HCT116 (cell line): ENCODE measurements around the gene USP12.

Experiments
- EGR1 ChIP-seq: IDR thresholded peaks from 2 replicates; pipeline ENCODE4 v1.6.1; 2012; ENCODE audit warnings: low read depth
- EZH2phosphoT487 ChIP-seq: fragments of 200-600 bp; IDR thresholded peaks from 2 replicates; pipeline ENCODE4 v1.6.1; 2018; ENCODE audit warnings: antibody characterized with exemption, borderline replicate concordance
- POLR2A ChIP-seq: IDR thresholded peaks from 2 replicates; pipeline ENCODE4 v1.7.0; 2011; ENCODE audit warnings: borderline replicate concordance; ENCODE audit not compliant: insufficient read depth, insufficient read length; ENCODE audit errors: extremely low read depth
- TCF7L2 ChIP-seq: IDR thresholded peaks from 2 replicates; pipeline ENCODE4 v1.7.0; 2011; ENCODE audit warnings: borderline replicate concordance, inconsistent platforms; ENCODE audit not compliant: insufficient read depth, insufficient read length; ENCODE audit errors: extremely low read depth
- TF ChIP-seq, protein P1 (sequence below), 3 experiments: fragments of 200-600 bp in 1 of 3; sonication (generic) in 1 of 3; IDR thresholded peaks in 2 of 3; conservative IDR thresholded peaks in 1 of 3; 2 replicates each; pipeline ENCODE4 v1.5.1; 2012 to 2017; ENCODE audit warnings: low read depth in 2 of 3, low read length in 2 of 3, antibody characterized with exemption in 1 of 3, borderline replicate concordance in 1 of 3, control low read depth in 1 of 3, mild to moderate bottlenecking in 1 of 3, mixed read lengths in 1 of 3, mixed run types in 1 of 3, moderate library complexity in 1 of 3; ENCODE audit not compliant: insufficient read depth in 1 of 3
- TF ChIP-seq, protein P2 (sequence below): IDR thresholded peaks from 2 replicates; pipeline ENCODE4 v1.6.1; 2011; ENCODE audit warnings: mild to moderate bottlenecking, low read length, moderate library complexity; ENCODE audit not compliant: insufficient replicate concordance; ENCODE audit errors: extremely low read depth
- TF ChIP-seq, protein P3 (sequence below): IDR thresholded peaks from 2 replicates; pipeline ENCODE4 v1.6.1; 2012; ENCODE audit warnings: low read depth

DNA sequence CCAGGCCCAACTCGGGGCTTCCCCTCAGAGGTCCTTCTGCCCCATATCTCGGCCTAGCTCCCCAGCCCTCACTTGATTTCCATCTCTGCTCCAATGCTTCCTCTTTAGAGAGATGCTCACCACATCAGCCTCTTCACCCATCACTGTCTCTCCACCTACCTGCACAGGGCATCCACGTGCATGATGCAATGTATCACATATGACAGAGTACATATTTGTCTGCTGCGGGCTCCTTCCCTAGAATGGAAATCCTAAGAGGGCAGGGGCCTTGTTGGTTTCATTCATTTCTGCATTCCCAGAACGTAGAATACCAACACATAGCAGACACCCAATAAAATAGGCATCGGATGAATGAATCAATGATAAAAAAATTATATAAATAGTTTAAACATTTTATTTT, 130.3 kb downstream of the USP12 start:
- TF ChIP-seq, protein P1, sequence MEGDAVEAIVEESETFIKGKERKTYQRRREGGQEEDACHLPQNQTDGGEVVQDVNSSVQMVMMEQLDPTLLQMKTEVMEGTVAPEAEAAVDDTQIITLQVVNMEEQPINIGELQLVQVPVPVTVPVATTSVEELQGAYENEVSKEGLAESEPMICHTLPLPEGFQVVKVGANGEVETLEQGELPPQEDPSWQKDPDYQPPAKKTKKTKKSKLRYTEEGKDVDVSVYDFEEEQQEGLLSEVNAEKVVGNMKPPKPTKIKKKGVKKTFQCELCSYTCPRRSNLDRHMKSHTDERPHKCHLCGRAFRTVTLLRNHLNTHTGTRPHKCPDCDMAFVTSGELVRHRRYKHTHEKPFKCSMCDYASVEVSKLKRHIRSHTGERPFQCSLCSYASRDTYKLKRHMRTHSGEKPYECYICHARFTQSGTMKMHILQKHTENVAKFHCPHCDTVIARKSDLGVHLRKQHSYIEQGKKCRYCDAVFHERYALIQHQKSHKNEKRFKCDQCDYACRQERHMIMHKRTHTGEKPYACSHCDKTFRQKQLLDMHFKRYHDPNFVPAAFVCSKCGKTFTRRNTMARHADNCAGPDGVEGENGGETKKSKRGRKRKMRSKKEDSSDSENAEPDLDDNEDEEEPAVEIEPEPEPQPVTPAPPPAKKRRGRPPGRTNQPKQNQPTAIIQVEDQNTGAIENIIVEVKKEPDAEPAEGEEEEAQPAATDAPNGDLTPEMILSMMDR (IDR thresholded peaks at IDR 0.05 in 2 of 3, conservative IDR thresholded peaks at IDR 0.05 in 1 of 3; ENCODE audit: borderline replicate concordance in 1 of 3, insufficient read depth in 1 of 3, low read depth in 2 of 3, low read length in 2 of 3) = no peak
- TF ChIP-seq EGR1 = no peak
- no peak for TF ChIP-seq TCF7L2
- no peak for TF ChIP-seq EZH2phosphoT487
- TF ChIP-seq, protein P2, sequence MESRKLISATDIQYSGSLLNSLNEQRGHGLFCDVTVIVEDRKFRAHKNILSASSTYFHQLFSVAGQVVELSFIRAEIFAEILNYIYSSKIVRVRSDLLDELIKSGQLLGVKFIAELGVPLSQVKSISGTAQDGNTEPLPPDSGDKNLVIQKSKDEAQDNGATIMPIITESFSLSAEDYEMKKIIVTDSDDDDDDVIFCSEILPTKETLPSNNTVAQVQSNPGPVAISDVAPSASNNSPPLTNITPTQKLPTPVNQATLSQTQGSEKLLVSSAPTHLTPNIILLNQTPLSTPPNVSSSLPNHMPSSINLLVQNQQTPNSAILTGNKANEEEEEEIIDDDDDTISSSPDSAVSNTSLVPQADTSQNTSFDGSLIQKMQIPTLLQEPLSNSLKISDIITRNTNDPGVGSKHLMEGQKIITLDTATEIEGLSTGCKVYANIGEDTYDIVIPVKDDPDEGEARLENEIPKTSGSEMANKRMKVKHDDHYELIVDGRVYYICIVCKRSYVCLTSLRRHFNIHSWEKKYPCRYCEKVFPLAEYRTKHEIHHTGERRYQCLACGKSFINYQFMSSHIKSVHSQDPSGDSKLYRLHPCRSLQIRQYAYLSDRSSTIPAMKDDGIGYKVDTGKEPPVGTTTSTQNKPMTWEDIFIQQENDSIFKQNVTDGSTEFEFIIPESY = no peak
- no peak for TF ChIP-seq POLR2A
- TF ChIP-seq, protein P3, sequence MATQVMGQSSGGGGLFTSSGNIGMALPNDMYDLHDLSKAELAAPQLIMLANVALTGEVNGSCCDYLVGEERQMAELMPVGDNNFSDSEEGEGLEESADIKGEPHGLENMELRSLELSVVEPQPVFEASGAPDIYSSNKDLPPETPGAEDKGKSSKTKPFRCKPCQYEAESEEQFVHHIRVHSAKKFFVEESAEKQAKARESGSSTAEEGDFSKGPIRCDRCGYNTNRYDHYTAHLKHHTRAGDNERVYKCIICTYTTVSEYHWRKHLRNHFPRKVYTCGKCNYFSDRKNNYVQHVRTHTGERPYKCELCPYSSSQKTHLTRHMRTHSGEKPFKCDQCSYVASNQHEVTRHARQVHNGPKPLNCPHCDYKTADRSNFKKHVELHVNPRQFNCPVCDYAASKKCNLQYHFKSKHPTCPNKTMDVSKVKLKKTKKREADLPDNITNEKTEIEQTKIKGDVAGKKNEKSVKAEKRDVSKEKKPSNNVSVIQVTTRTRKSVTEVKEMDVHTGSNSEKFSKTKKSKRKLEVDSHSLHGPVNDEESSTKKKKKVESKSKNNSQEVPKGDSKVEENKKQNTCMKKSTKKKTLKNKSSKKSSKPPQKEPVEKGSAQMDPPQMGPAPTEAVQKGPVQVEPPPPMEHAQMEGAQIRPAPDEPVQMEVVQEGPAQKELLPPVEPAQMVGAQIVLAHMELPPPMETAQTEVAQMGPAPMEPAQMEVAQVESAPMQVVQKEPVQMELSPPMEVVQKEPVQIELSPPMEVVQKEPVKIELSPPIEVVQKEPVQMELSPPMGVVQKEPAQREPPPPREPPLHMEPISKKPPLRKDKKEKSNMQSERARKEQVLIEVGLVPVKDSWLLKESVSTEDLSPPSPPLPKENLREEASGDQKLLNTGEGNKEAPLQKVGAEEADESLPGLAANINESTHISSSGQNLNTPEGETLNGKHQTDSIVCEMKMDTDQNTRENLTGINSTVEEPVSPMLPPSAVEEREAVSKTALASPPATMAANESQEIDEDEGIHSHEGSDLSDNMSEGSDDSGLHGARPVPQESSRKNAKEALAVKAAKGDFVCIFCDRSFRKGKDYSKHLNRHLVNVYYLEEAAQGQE = no peak
